Omental fat pad (tissue), 4 donors: ENCODE data around the gene MATN1. TPM values are rescaled to one million over a fixed set of nuclear protein-coding genes. Genes with fewer than 3 reads are reported as not detected.

ENCODE experiments used
- ATAC-seq: fragments of 150-250 bp; one replicate; pipeline ENCODE4 v1.9.1; 2016; ENCODE audit warnings: mild to moderate bottlenecking, moderate library complexity; ENCODE audit not compliant: low FRiP score
- DNase-seq: peaks from one replicate; pipeline ENCODE4 v3.0.0-alpha.2; 2019; ENCODE audit warnings: low spot score
- CTCF ChIP-seq, 3 donors: fragments of 450-650 bp; IDR thresholded peaks; one replicate each; pipeline ENCODE4 v1.5.1; 2016 to 2017; ENCODE audit warnings: antibody characterized with exemption in 3 of 3, mild to moderate bottlenecking in 3 of 3, moderate library complexity in 2 of 3
- total RNA-seq, 4 donors: library from RNA; depleted of rRNA; stranded (reverse); fragments of >200 nt; gene quantifications; one replicate each; pipeline ENCODE4 v1.1.0, GENCODE V29; 2016

The MATN1 gene
- total RNA-seq, 4 donors from 2014 or later: 0.28 to 0.84 TPM; not detected in 2

- peak; percentile 7 for ATAC-seq
- no peak for TF ChIP-seq CTCF (IDR thresholded peaks at IDR 0.05)
Observed at GRCh38 chr1:30728832-30729638, 5.7 kb upstream of the MATN1 start.

DNA sequence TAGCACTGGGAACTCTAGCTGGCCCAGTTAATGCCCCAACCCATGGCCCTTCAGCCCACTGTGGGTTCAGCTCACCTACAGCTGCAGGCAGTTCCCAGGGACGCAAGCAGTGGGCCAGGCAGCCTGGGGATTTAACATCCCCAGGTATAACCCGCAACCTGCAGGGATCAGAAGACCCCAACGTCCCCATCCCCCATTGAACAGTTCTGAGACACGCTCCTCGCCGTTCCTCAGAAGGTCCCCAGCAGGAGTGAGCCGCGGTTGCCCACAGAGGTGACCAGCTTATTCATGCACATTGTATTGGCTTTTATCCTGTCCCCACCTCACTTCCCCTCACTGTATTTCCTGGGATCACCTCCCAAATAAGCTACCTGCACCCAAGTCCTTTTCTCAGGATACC, 5.0 kb upstream of the MATN1 start:
- TF ChIP-seq CTCF (IDR thresholded peaks at IDR 0.05): no peak
- no peak for DNase-seq
- no peak for ATAC-seq

More at GRCh38 chr1:30728832-30729638, 5.7 kb upstream of the MATN1 start:
- no peak for DNase-seq

DNA sequence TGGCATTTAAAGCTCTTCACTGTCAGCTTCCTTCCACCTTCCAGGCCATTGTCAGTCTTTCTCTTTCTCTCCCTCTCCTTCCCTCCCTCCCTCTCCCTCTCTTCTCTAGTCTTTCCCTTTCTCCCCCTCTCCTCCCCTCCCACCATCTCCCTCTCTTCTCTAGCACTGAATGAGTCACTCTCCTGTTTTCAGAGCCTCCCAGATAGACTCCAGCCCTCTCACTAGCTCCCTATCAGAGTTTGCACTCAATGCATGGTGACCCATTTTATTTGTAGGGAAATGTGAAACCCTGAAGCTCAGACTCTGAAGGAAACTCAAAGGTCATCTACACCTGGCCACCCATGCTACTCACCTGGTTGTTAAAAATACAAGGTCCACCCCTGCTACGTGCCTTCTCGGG, 4.4 kb upstream of the MATN1 start:
- DNase-seq: no peak
- ATAC-seq: peak; percentile 54
- no peak for TF ChIP-seq CTCF (IDR thresholded peaks at IDR 0.05)

GRCh38 chr1:30726773-30727684, 3.6 kb upstream of the MATN1 start:
- DNase-seq (no peak), ATAC-seq (no peak)
- no peak for TF ChIP-seq CTCF (IDR thresholded peaks at IDR 0.05)

GRCh38 chr1:30726236-30726635, 2.9 kb upstream of the MATN1 start:
- no peak for ATAC-seq
- TF ChIP-seq CTCF (IDR thresholded peaks at IDR 0.05): no peak
- no peak for DNase-seq

DNA sequence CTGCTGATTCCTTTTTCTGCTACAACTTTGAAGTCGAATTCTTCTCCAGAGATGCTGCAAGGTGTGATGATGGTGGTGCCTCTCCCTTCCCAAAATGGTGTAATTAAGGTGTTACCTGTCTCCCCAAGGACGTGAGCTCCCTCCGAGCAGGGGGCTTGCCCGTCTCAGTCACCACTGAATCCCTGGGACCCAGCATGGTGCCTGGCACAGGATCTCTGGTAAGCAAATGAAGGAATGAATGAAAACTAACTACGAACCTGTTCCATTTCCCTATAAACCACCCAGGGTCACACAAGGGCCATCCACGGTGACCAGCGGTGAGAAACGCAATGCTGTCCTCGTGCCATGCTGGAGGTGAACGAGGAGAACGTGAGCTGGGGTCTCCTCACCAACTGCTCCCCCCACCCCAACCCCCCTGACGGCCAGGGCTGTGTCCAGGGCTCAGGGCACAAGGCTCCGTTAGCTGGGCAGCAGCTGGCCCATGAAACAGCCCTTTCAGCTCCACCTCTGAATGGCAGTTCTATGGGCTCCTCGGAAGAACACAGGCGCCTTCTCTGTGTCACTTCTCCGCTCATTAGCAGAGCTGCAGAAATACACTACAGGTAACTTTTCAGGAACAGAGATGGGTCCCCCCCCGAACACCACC, 2.2 kb upstream of the MATN1 start:
- DNase-seq (no peak), ATAC-seq (no peak)
- no peak for TF ChIP-seq CTCF (IDR thresholded peaks at IDR 0.05)
